Measurements from ENCODE around the gene SLC30A9. TPM values are rescaled to one million over a fixed set of nuclear protein-coding genes. Genes with fewer than 3 reads are reported as not detected.

Gene SLC30A9
- polyA plus RNA-seq, 1 donor: 56.1 TPM

- DNase-seq (ENCODE audit: low read depth): no peak
Observed at GRCh38 chr4:42136371-42136770, 146.0 kb downstream of the SLC30A9 start.

Other genes starting within 250 kb of the SLC30A9 start
- gene PHOX2B, start 241.8 kb upstream of the SLC30A9 start, polyA plus RNA-seq (ENCODE audit: insufficient read length): not detected
- gene TMEM33, start 55.1 kb upstream of the SLC30A9 start, polyA plus RNA-seq (ENCODE audit: insufficient read length): 18.3 TPM
- gene DCAF4L1, start 8.8 kb upstream of the SLC30A9 start, polyA plus RNA-seq (ENCODE audit: insufficient read length): 0.35 TPM
- gene BEND4, start 162.1 kb downstream of the SLC30A9 start, polyA plus RNA-seq (ENCODE audit: insufficient read length): 0.04 TPM

All from forelimb muscle (tissue), 1 donor.